Activated T-helper 1 cell treated with Interleukin-2 at 50 U/mL for 16 hours (primary cell): Measurements from ENCODE around the gene AFG3L2.
"Not testable (repeated sequence)": the region's sequence is repeated elsewhere in the genome, so short reads cannot be mapped to it uniquely, and the experiment has no call there.

Experiments
- DNase-seq: peaks from one replicate; pipeline ENCODE4 v3.0.0-alpha.2; 2020; ENCODE audit warnings: low read depth

Gene AFG3L2

GRCh38 chr18:12397254-12397653 is 20.2 kb upstream of the AFG3L2 start:
- DNase-seq, result no peak

- DNase-seq, result no peak
Measured at GRCh38 chr18:12394428-12394827, 17.4 kb upstream of the AFG3L2 start.

GRCh38 chr18:12393998-12394397 is 17.0 kb upstream of the AFG3L2 start:
- no peak for DNase-seq

GRCh38 chr18:12393510-12393909 is 16.5 kb upstream of the AFG3L2 start:
- DNase-seq, result no peak

GRCh38 chr18:12391487-12392165 is 14.6 kb upstream of the AFG3L2 start:
- DNase-seq, result peak; percentile 14

GRCh38 chr18:12388442-12388841 is 11.4 kb upstream of the AFG3L2 start:
- DNase-seq, result no peak

- no peak for DNase-seq
Measured at GRCh38 chr18:12384261-12384660, 7.2 kb upstream of the AFG3L2 start.

- not testable (repeated sequence) for DNase-seq
Measured at GRCh38 chr18:12383759-12384158, 6.7 kb upstream of the AFG3L2 start.

- DNase-seq, result not testable (repeated sequence)
Measured at GRCh38 chr18:12382221-12382814, 5.3 kb upstream of the AFG3L2 start.

GRCh38 chr18:12378198-12378558 is 1.2 kb upstream of the AFG3L2 start:
- DNase-seq, result not testable (repeated sequence)

- DNase-seq, result no peak
Measured at GRCh38 chr18:12377556-12378197, 650 bp upstream of the AFG3L2 start.

- DNase-seq, result peak; percentile 3
Measured at GRCh38 chr18:12376034-12376753, 833 bp downstream of the AFG3L2 start.

- DNase-seq, result no peak
Measured at GRCh38 chr18:12374401-12374800, 2.6 kb downstream of the AFG3L2 start.

GRCh38 chr18:12373771-12374116 is 3.3 kb downstream of the AFG3L2 start:
- no peak for DNase-seq

- no peak for DNase-seq
Measured at GRCh38 chr18:12373116-12373770, 3.8 kb downstream of the AFG3L2 start.

GRCh38 chr18:12372406-12372805 is 4.6 kb downstream of the AFG3L2 start:
- DNase-seq, result no peak

GRCh38 chr18:12371590-12371989 is 5.4 kb downstream of the AFG3L2 start:
- DNase-seq, result no peak

- DNase-seq, result no peak
Measured at GRCh38 chr18:12369211-12369610, 7.8 kb downstream of the AFG3L2 start.

- no peak for DNase-seq
Measured at GRCh38 chr18:12366784-12367183, 10.2 kb downstream of the AFG3L2 start.

- no peak for DNase-seq
Measured at GRCh38 chr18:12366379-12366778, 10.6 kb downstream of the AFG3L2 start.

GRCh38 chr18:12362473-12363174 is 14.4 kb downstream of the AFG3L2 start:
- no peak for DNase-seq
